A204.1 (cell line): ENCODE measurements around the gene LRRC57.
A peak's percentile ranks its signal among the peaks of the same experiment; 100 is the strongest.
"Not testable (repeated sequence)": the region's sequence is repeated elsewhere in the genome, so short reads cannot be mapped to it uniquely, and the experiment has no call there.

Source experiments
- FAIRE-seq: peaks from 2 replicates; lab custom pipeline; 2012; peaks lifted over from hg19 to GRCh38; lab: Jason Lieb, UNC

Gene LRRC57

DNA sequence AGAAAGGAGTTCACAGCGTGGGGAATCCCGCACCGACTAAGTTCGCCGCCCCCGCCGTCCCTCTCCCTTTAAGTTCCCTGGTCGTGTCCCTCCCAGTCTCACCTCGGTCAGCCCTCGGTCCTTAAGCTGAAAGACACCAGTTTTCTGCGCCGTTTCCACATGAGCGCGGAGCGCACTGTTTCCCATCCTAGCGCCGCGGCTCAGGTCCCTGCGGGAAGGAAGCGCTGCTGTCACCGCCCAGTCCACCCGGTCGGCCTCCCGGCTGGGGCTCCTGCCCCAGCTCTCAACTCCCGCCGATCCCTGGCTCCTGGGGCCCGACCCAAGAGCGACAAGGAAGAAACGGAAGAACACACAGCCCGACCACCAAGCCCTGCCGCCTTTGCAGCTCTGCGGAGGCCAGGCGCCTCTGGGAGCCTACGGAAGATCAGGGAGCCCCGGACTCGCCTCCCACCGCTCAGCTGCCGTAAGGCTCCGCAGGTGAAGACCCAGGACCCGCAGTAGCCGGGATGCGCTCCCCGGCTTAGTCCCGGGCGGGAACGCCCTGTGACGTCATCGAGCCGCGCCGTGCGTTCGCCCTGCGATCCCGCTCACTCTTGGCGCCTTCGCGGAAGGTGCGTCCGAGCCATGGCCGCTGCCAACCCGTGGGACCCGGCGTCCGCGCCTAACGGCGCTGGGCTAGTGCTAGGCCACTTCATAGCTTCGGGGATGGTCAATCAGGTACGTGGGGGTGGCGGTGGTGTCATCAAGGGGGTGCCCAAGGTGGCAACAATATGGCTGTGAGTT, at the start of gene LRRC57, which contains the start of gene HAUS2:
LRRC57 (minus strand) TSS at position 545 of the 783 bp plus-strand sequence; CDS start at position 186, 359 bp downstream.
HAUS2 (plus strand) TSS at position 590 of the 783 bp plus-strand sequence; CDS start at position 625, 35 bp downstream.
- no peak for FAIRE-seq

DNA sequence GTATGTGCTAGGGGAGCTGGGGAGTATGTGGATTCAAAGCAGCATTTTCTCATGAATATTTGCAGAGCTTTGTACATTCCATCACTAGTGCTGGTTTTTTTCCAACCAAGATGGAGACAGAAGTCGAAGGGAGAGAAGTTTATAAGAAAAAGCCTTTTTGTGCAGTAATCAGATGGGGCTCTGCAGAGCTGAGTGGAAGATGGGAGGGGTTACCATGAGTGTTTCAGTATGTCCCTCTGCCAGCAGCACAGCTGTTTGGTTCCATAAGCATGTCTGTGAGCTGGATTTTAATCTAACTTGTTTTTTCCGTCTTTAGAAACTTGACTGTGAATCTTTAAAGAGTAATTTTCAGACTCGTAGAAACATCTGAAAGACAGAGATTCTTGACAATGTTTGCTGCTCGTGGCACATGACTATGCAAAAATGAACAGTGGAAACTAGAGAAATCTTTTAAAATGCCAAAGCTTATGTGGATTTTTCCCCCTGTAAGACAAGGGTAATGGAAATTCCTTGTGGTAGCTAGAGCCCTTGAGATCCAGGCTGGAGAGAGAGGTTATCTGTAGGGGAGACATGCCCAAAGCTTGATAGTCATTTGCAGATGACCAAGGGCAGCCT, 47.1 kb upstream of the LRRC57 start:
- no peak for FAIRE-seq

DNA sequence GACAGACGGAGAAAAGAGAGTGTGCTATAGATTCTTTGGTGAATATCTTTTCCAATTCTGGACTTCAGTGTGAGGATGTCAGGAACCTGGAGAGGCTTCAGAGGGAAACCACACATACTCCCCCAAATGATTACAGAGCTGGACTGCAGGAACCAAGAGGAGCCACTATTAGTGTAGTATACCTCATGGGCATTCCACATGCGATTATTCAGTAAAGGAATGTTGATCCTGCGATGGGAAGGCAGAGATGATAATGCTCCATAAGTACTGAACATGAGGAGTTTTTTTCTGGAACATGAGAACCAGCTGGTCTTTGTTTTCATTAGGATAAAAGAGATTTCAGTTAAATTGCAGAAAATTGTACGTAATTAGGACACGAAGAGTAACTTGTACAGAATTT, 45.5 kb upstream of the LRRC57 start:
- FAIRE-seq: no peak

DNA sequence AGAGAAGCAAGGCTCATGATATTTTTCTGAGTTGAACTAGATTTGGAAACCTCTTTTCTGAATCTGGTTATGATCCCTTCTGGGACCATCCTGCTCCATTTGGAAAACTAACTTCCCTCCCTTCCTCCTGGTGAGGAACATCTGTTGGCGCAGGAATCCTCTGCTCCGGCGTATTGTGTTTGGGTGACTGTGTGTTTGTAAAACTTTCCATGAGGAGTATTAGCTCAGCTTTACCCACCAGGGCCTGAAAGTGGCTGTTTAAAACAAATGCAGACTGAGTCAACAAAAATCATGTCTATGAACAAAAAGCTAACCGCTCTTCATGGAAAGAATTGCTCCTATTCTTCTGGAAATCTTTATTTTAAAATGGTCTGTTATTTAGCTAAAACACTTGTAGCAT, 44.5 kb upstream of the LRRC57 start:
- no peak for FAIRE-seq

DNA sequence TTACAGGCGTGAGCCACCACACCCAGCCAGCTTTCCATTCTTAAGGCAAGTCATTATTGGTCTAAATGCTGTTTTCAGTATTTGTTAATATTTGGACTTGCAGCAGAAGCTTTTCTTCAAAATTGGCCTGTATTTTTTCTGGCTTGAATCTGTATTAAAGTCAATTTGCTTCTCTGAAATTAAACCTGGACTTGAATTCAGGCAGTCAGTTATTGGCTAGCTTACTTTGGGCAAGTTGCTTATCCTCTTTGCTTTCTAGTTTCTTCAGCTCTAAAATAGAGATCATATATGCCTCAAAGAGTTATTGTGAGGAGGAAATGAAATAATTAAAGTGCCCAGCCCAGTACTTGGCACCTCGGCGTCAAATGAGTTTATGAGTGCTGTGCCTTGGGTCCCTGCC, 44.1 kb upstream of the LRRC57 start:
- no peak for FAIRE-seq

DNA sequence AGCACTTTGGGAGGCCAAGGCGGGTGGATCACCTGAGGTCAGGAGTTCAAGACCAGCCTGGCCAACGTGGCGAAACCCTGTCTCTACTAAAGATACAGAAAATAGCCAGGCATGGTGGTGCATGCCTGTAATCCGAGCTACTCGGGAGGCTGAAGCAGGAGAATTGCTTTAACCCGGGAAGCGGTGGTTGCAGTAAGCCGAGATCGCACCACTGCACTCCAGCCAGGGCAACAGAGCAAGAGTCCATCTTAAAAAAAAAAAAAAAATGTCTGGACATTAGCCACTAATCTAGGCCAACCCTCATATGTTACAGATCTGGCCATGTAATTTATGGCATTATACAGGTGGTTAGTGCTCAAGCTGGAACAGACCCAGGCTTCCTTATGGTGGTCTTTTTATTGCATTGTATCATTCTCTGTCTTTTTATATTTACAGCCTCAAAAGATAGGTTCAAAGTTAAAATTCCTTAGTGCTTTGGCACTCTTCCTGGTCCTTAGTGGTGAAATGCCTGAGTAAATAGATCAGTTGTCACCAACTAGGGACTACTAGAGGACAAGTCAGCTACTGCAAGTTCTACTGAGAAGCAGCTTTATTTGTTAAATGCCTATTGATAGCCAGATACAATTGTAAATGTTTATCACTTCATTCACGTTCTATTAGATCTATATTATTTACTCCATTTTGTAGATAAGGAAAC, 42.8 kb upstream of the LRRC57 start:
- no peak for FAIRE-seq

DNA sequence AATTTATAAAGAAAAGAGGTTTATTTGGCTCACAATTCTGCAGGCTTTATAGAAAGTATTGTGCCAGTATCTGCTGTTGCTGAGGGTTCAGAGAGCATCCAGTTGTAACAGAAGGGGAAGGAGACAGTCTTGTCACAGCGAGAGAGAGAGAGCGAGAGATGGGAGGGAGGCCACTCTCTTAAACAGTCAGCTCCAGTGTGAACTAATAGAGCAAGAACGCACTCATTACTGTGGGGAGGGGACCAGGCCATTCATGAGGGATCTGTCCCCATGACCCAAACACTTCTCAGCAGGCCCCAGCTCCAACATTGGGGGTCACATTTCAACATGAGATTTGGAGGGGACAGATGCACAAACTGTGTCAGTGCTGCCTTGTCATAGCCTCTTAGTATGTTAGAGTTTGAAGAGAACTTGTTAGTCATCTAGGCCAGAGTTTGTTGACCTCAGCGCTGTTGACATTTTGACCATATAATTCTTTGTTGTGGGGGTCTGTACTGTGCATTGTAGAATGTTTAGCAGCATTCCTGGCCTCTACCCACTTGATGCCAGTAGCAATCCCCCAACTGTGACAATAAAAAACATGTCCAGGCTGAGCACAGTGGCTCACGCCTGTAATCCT, 42.1 kb upstream of the LRRC57 start:
- FAIRE-seq: no peak

DNA sequence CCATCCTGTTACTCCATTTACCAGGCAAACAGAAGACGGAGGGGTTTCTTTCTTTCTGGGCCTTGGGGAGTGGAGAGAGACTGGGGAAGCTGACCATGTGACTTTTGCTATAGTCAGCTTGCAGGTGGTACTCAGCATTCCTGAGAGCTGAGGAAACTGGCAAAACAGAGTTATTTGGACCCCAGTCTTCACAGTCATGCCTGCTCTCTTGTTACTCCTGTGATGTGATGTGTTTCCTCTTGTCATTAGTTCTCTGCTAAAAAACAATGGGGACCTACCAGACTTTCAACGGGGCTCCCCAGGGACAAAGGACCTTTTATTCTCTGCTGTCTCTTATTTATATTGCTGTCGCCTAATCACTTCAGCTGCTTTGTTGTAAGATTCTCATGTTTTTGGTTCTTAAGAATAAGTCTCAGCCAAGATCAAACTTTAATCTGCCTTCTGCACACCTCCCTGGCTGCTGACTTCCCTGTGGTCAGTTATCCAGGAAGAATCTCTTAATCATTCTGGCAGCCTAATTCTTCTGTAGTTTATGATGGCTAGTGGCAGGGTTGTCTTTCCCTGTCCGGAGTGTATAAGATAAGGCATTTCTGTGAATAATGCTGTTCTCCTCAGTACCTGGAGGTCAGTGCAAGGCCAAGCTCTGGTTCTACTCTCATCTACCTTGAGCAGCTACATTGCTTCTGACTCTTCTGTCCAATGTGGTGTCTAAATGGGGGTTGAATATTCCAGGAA, 35.6 kb upstream of the LRRC57 start:
- FAIRE-seq: no peak

DNA sequence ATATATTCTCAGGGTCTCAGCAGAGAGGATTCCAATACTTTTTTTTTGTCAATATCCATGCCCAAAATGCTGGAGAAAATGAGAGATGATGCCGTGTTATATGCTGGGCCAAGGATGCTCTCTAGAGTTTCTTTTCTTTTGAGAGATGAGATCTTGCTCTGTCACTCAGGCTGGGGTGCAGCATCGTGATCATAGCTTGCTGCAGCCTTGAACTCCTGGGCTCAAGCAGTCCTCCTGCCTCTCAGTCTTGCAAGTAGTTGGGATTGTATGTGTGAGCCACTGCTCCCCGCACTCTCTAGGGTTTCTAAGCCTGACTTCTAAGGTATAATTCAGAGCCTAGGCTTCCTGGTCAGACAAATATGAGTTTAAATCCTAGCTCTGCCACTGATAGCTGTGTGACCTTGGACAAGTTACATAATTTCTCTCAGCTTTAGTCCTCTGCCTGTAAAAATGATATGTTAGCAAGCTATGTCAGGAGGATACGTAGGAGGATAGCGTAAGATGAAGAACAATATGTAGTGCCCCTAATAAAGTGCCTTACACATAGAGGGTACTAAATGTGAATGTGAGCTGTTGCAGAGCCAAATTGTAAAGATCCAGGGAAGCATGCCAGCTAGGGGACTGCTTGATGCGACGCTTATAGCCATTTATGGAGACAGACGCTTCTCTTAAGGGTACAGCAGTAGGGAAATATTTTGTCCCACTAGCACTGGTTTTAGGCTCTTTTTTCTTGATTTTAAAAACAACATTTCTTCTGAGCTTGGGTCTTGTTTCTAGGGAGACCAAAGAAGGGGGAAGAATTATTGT, 34.2 kb upstream of the LRRC57 start:
- FAIRE-seq: no peak

DNA sequence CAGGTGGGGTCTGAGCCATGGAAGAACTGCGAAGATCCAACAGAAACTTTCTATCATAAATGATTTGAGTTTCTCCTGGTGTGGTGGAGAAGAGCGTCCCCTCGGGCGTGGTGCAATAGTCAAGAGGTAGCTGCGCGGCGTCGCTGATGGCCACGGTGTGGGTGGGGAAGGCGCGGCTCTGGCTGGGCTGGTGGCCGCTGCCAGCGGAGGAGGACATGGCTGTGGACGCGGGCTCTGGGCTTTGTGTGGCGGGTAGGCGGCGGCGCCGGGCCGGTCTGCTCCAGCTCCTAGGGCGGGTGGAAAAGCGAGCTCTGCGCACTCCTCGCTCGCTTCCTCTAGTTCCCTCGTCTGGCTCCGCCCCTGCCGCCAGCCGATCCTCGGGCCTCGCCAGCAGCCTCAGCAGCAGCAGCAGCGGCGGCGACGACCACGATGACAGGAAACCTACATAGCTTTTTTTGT, 32.7 kb upstream of the LRRC57 start:
- no peak for FAIRE-seq

DNA sequence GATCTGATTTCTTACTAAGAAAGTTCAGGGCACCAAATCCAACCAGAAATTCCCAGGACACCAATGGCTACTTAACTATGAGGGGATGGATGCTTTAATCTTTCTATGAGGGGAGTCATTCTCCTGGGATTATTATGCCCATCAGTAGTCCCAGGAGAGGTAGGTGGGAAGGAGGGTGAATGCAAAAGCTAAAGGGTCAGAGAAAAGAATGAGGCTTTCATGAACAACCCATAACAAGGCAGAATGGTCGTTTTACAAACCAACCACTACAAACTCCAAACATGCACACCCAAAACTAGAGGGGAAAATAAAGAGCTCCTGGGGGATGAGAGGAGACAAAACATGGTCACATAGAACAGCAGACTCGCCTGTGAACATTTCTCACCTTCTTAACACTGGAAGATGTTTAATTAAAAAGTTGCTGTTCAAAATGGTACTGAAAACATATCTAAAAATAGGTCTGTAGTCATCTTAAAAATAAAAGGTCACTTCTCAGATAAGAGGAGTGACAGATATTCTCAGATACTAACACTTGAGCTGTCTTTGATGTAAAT, 30.5 kb upstream of the LRRC57 start:
- FAIRE-seq: no peak

DNA sequence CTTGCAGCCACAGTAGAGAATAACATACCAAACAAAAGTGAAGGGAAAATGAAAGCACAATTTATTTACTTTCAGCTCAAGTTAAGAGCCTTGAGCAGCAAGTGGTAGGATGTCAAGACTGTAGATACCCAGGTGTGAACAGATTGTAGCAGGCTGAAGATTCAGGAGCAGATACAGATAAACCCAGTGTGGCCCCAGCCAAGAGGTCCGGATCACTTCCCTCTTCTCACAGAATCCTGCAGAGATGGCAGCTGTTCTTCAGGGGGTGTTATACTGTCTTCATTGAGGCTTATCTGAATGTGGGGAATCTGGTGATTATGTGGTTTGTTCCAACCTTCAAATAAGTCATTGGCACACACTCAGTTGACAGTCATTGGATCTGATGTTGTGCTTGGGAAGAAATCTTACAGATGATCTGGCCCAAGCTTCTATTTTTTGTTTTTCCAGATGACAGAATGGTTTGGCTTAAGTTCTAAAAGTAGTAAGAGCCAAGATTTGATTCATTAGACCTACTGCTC, 29.0 kb upstream of the LRRC57 start:
- no peak for FAIRE-seq

DNA sequence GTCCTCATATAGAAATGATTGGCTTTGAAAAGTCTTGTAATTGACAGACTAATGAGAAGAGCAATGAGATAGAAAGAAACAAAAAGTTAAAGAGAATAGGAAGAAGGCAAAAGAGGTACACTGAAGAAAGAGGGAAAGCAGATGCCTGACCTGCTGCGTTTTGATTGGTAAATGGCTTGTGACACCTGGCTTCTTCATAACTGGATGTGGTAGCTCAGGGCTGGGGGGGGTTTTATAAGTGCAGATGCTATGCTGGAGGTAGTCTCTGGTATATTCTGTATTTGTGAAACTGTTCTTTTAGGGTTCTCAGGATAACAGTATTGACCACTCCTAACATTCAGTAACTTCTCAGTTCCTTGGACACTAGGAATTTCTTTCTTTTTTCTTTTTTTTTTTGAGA, 28.2 kb upstream of the LRRC57 start:
- FAIRE-seq: no peak

DNA sequence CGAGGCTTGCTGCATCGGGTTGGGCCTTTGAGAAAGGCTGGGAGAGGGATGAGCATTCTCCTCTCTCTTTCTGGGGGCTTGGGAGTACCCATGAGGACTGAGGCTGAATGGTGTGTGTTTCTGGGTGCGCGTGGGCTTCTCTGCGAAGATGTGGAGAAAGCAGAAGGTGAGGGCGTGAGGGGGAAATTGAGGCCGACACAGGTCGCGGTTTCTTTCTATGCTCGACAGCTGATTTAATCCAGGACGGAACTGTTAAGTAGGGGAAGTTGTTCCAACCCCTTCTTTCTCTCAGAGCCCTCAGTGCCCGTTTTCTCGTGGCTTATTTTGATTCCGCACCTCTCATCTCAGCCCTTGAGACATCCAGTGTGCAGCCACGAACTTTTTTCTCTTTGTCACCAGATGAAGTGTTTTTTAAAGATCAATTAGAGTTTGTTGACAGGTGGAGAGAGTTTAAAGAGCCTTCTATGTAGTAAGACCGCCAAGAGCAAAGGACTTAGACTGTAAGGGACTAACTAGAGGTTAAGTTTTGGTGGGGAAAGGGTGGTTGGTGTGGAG, 27.5 kb upstream of the LRRC57 start:
- no peak for FAIRE-seq

DNA sequence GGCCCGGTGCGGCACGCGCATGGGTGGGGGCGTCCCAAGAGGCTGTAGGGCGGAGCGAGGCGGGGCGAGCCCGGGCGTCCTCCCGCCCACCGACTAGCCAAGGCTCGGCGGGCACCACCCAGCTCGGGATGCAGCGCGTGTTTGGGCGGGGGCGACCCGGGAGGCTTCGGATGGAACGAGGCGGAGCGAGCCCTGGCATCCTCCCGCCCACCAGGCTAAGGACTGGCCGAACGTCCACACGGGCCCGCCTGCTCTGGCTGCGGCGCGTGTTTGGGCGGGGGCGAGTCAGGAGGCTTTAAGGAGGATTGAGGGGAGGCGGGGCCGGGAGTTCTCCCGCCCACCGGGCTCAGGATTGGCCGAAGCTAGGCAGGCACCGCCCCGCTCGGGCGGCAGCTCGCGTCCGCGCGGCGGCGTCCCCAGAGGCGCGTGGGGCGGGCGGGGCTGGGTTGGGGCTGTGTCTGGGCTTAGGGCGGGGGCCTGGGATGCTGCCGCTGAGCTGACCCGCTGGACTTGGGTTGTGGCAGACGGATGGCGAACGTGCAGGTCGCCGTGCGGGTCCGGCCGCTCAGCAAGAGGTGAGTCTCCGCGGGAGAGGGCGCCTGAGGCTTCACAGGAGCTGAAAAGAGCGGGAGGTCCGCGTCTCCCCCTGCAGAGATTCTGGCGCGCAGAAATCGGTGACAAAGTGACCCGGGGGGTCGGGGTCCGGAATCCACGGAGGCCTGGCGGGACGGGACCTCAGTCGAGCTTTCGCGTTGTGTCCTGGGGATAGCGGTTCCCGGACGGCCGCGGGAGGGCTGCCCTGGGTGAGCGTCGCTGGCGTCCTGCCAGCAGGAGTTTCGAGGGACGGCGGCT, 26.8 kb upstream of the LRRC57 start, which contains the start of gene STARD9:
STARD9 (plus strand) TSS at position 419 of the 852 bp plus-strand sequence; CDS start at position 529, 110 bp downstream.
- peak; percentile 76 for FAIRE-seq

DNA sequence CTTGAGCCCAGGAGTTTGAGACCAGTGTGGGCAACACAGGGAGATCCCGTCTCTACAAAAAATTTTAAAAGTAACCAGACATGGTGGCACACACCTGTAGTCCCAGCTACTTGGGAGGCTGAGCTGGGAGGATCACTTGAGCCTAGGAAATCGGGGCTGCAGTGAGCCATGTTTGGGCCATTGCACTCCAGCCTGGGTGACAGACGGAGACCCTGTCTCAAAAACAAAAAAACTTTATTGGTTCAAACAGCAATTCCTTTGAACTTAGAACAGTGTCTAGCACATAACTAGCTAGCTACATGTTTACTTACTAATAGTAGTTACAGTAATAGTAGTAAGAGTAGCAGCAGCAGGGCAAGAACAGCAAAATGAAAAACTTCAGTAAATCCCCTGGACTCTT, 10.1 kb upstream of the LRRC57 start:
- no peak for FAIRE-seq

DNA sequence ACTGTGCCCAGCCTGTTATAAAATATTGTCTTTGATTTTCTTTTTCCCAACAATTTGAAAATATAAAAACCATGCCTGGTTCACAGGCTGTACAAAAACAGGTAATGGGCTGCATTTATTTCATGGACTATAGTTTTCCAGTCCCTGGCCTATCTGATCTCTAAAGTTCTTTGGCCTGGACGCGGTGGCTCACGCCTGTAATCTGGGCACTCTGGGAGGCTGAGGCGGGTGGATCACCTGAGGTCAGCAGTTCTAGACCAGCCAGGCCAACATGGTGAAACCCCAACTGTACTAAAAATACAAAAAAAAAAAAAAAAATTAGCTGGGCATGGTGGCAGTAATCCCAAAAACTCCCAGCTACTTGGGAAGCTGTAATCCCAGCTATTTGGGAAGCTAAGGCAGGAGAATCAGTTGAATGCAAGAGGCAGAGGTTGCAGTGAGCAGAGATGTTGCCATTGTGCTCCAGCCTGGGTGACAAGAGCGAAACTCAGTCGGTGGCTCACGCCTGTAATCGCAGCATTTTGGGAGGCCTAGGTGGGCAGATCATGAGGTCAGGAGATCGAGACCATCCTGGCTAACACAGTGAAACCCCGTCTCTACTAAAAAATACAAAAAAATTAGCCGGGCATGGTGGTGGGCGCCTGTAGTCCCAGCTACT, 8.1 kb upstream of the LRRC57 start:
- FAIRE-seq: not testable (repeated sequence)

DNA sequence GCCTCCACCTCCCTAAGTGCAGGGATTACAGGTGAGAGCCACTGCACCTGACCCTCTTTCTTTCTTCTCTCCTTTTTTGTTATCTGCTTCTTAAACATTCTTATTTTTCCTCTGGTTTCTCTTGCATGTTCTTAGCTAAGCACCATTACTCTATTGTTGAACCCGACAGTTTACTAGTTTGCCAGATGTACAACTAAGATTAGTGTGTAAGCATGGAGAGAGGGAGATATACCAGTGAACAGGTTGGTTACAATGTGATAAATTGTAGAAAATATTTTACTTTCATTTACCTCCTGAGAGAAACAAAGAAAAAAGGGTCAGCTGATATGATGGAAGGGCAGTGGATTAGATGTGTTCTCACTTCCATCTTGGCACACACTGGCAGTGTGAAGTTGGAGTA, 5.0 kb upstream of the LRRC57 start:
- no peak for FAIRE-seq
